NCI-H226 (cell line): ENCODE data around the gene BANP.
"Not testable (repeated sequence)": the region's sequence is repeated elsewhere in the genome, so short reads cannot be mapped to it uniquely, and the experiment has no call there.

ENCODE experiments used
- DNase-seq: peaks from one replicate; pipeline ENCODE4 v3.0.0-alpha.2; 2015

The BANP gene

GRCh38 chr16:87970186-87970585, 19.0 kb downstream of the BANP start:
- peak; percentile 37 for DNase-seq

DNA sequence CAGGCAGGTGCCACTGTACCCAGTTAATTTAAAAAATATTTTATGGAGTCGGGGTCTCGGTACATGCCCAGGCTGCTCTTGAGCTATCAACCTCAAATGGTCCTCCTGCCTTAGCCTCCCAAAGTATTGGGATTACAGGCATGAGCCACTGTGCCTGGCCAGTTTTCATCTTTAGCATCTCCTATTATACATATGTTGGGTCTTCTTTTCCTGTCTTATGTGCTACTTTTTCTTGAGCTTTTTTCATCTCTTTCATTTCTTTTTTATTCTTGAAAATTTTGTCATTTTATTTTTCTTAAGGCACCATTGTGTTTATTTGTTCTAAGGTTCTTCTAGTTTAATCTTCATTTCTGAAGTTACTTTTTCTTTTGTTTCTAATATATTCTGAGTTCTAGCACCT, 20.7 kb downstream of the BANP start:
- no peak for DNase-seq

GRCh38 chr16:87973717-87974116, 22.5 kb downstream of the BANP start:
- DNase-seq: no peak

DNA sequence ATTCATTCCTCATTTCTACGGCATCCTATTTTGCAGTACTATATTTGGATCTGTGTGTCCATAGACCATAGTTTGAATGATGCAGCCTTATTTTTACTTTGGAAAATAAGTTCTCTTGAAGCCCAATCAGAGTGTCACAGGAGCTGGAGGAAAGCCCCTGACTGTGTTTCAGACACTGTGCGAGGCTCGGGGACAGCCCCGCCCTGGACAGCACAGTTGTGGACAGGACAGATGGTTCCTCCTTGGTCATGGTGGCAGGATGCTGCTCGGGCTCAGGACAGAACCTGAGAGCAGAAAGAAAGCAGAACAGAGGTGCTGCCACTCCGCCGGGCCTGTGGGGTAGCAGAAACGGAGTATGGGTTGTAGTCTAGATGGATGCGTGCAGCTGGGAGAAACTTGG, 22.9 kb downstream of the BANP start:
- DNase-seq: no peak

DNA sequence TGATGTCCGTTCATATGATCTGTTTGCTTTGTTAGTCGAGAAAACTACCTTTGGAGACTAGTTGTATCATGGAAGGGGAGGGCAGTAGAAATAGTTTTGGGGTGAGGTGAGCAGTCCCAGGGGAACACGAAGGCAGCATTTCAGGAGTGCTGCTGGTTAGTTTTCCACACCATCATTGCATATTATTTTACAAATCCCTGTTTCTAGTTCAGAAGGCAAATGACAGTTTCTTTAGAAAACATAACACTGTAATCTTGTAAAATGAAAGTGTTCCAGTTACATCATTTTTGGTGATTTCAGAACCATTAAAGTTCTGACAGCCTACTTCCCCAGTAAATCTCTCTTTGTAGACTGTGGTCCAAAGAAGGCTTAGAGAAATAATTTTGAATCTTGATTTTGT, 25.4 kb downstream of the BANP start:
- DNase-seq: no peak

- no peak for DNase-seq
Observed at GRCh38 chr16:87978127-87978526, 26.9 kb downstream of the BANP start.

DNA sequence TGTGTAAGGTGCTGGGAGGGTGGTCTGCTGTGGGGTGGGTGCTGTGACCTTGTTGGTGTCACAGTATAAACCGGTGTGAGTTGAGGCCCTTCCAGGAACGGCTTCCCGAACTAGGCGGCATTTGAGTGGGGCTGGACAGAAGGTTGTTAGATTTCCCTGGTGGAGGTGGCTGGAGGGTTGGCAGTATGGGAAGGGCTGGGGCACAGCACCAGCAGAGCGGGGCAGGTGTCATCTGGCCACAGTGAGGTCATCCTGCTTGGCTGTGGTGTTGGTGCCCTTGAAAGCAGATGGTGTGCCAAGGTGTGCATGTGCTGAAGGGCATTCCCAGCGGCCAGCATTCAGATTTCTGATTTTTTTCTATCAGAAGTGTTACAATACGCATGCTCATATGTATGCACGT, 28.1 kb downstream of the BANP start:
- no peak for DNase-seq

DNA sequence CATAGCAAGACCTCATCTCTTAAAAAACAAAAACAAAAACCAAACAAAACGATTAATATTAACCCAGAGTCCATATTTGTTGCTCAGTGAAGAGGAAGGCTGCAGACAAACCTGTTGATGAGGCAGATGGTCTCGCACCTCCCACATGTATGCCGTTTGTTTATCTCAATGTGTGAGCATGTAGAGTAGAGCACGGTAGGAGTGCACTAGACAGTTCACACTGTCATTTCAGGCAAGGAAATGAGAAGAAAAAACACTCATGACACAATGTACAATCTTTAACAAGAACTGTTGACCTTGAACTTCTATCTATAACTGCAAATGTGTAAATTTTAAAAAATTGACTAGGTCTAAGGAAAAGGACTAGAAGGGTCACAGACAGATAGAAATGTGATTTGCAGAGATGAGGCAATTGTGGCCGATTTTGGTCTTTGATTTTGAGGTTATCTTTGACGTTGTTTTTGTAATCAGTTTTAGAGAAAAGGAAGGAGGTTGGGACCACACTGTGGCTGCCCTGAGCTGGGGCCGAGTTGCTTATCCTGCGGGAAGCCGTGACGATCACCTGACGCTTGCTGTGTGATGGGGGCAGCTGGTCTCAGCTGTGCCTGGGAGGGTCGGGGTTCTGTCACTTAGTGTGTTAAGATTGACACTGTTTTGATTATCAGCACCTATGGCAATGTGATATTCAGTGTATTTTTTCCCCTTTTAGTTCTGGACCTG, 28.8 kb downstream of the BANP start:
- DNase-seq: not testable (repeated sequence)

DNA sequence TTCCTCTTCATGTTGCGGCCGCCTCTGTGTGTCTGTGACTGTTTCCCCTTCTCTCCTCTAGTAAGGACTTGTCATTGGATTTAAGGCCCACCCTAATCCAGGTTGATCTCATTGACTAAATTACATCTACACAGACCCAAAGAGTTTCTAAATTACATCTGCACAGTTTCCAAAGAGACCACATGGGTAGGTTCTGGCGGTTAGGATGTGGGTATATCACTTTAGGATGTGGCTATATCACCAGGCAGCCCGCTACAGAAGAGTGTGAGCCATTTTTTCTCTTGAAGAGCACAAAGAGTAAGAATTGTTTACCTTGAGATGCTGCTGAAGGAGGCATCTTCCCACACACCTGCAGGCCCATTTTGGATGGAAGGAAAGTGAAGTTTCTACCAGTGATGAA, 30.1 kb downstream of the BANP start:
- DNase-seq: not testable (repeated sequence)

DNA sequence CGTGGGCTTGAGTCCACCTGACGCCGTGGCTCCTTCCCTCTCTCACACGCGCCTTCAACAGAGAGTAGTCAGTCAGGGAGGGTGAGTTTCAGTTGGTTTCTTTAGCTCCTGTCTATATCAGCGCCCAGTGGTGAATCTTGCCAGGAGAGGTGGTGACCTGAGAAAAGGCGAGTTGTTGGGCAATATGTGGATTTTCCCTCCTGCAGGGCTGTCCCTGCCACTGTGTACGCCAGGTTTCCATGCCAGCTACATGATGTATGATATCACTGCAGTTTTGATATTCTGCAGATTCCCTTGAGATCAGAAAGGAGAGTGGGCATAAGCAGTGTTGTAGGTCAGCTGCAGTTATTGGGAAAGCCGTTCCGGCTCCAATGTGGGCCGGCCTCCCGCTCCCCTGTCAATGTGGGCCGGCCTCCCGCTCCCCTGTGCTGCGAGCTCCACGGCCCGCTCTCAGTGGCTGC, 31.4 kb downstream of the BANP start:
- DNase-seq: no peak

DNA sequence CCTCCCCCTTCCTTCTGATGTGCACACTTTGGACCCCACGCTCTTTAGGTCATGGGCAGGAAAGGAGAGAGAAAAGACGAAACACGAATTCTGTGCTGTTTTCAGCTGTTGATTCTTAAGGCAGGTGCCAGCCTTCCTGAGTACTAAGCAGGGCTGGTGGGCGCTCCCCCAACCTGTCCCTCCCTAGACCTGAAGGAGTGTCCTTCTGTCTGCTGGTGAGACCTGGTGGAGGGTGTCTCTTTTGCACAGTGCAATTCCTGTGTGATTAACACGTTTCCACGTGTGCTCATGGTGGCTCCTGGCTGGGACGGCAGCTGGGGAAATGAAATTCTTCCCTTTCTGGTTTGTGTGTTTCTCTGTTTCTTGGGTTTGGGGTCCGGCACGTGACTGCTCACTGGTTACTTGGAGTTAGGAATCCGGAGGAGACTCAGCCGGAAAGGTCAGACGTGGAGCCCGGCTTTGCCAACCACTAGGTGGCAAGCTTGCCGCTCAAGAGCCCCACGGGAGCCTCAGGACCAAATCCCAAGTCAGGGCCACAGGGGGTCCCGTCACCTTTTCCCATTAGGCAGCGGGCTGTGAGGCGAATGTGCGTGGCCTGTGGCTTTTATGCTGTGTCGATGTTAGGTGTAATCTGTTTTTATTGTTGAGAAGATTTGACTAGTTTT, 32.0 kb downstream of the BANP start:
- DNase-seq: not testable (repeated sequence)

DNA sequence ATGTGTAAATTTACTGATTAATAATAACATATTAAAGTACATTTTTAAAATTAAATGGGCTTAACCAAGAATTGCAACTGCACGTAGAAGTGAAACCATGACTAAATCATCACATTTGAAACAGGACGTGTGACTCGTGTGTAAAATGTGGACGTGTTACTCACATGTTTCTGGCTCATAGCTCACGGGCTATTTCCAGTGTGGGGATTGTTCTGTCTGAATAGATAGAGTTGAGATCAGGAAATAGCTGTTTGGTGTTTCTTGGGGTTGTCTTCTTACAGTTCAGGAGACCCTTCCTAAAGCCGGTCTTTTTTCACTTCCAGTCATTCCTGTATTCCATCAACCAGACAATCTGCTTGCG, 32.5 kb downstream of the BANP start:
- not testable (repeated sequence) for DNase-seq

DNA sequence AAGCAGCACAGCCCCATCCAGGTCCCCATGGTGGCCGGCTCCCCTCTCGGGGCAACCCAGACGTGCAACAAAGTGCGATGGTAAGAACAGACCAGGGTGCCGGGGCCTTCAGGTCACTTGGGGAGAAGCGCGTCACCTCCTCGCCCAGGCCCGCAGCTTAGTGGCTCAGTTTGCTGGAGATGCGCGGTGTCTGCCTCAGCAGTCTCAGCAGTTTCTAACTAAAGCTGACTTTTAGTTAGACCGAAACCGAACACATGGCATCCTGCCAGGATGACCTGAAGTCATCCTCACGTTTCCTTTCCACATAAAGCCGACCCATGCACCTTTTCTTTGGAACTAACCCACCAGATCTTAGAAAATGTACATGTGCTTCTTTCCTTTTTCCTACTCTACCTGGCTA, 32.9 kb downstream of the BANP start:
- DNase-seq: not testable (repeated sequence)

DNA sequence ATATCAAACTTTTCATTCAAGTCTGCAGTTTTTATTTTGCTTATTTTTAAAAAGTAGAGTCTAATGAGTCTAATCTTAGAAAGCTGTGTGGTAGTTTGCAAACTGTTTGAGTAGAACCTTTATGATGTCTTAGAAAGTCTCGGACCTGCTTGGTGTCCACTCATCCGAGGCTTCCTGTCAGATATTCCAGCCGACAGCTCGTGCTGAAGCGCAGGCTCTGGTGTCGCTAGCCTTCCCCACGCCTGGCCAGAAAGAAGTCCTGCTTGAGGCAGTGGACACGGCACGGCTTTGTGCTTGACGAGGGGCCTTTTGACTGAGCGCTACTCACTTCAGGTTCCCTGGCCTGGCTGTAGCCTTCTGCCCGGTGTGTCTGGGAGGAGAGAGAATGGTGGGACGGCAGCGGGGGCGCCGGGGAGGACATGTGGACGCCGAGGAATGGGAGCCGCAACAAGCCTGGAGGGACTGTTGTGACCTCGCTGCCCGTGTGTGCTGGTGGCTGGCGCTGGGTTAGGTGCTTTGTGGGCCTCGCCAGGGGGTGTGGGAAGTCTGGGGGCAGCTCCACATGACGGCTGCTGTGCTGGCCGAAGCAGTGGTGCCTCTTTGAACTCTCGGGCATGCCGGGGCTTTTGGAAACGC, 33.5 kb downstream of the BANP start:
- DNase-seq: no peak

DNA sequence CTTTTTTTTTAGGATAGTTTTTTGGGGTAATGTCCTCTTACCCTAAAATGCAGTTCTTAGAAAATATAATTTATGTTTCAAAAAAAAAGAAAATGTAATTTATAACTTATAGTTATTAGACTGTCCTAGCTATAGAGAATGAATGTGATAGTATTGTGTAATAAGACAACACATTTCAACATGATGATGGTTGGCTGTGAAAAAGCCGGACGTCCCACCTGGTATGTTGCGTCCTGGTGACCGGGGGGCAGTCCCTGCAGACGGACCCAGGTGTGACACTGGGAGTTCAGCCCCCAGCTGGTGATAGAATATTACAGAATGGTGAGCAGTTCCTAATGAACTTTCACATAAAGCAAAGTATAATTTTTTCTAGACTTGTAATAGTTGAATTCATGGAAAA, 34.3 kb downstream of the BANP start:
- not testable (repeated sequence) for DNase-seq

- peak; percentile 16 for DNase-seq
Observed at GRCh38 chr16:87986361-87986849, 35.2 kb downstream of the BANP start.

- DNase-seq: not testable (repeated sequence)
Observed at GRCh38 chr16:87988596-87988995, 37.4 kb downstream of the BANP start.

DNA sequence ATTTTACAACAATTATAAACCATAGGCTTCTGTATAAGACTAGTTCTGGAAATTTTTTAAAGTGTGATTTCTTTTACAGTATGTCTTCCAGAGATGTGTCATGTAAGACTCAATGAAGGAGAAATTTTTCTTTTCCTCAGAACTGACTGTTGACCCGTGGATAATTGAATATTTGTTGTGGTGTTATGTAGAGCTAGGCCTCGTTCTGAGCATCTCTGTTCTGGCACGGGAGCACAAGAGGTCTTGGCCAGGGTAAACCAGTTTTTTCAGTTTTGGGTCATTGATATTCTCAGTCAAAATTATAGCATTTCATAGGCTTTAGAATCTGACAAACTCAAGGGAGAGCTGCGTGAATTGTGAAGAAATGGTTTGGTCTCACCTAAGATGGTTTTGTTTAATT, 39.0 kb downstream of the BANP start:
- not testable (repeated sequence) for DNase-seq

- not testable (repeated sequence) for DNase-seq
Observed at GRCh38 chr16:87992142-87992541, 40.9 kb downstream of the BANP start.

- no peak for DNase-seq
Observed at GRCh38 chr16:87993901-87994300, 42.7 kb downstream of the BANP start.

- DNase-seq: no peak
Observed at GRCh38 chr16:87995644-87996043, 44.4 kb downstream of the BANP start.

GRCh38 chr16:87996962-87997880, 46.0 kb downstream of the BANP start:
- DNase-seq: no peak
